Measurements from ENCODE around the gene PIGC.
A peak's percentile ranks its signal among the peaks of the same experiment; 100 is the strongest.

PIGC gene

GRCh38 chr1:172431721-172432192, 12.1 kb downstream of the PIGC start:
- no peak for DNase-seq (ENCODE audit: insufficient read length, low spot score)
- no peak for FAIRE-seq
- TF ChIP-seq, protein P1, sequence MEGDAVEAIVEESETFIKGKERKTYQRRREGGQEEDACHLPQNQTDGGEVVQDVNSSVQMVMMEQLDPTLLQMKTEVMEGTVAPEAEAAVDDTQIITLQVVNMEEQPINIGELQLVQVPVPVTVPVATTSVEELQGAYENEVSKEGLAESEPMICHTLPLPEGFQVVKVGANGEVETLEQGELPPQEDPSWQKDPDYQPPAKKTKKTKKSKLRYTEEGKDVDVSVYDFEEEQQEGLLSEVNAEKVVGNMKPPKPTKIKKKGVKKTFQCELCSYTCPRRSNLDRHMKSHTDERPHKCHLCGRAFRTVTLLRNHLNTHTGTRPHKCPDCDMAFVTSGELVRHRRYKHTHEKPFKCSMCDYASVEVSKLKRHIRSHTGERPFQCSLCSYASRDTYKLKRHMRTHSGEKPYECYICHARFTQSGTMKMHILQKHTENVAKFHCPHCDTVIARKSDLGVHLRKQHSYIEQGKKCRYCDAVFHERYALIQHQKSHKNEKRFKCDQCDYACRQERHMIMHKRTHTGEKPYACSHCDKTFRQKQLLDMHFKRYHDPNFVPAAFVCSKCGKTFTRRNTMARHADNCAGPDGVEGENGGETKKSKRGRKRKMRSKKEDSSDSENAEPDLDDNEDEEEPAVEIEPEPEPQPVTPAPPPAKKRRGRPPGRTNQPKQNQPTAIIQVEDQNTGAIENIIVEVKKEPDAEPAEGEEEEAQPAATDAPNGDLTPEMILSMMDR (IDR thresholded peaks at IDR 0.05; ENCODE audit: insufficient read depth, missing control alignments), result no peak

DNA sequence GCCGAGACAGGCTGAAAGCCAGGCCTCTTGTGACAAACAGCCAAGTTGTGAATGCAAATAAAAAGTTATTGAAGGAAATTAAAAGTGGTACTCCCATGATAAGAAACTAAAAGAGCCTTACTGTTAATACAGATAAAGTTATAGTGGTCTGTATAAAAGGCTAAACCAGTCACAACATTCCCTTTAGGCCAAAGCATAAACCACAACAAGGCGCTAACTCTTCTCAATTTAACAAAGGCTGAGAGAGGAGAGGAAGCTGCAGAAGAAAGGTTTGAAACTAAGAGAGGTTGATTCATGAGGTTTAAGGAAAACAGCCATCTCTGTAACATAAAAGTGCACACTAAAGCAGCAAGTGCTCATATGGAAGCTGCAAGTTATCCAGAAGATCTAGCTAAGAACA, 12.7 kb downstream of the PIGC start:
- no peak for FAIRE-seq
- TF ChIP-seq, protein P1 (IDR thresholded peaks at IDR 0.05; ENCODE audit: insufficient read depth, missing control alignments), result no peak
- no peak for DNase-seq (ENCODE audit: insufficient read length, low spot score)

GRCh38 chr1:172430128-172430454, 13.8 kb downstream of the PIGC start:
- FAIRE-seq, result no peak
- TF ChIP-seq, protein P1 (IDR thresholded peaks at IDR 0.05; ENCODE audit: insufficient read depth, missing control alignments), result no peak

GRCh38 chr1:172429331-172430127, 14.3 kb downstream of the PIGC start:
- TF ChIP-seq, protein P1 (IDR thresholded peaks at IDR 0.05; ENCODE audit: insufficient read depth, missing control alignments), result peak; percentile 55
- FAIRE-seq, result no peak
- no peak for DNase-seq (ENCODE audit: insufficient read length, low spot score)

More at GRCh38 chr1:172430128-172430454, 13.8 kb downstream of the PIGC start:
- no peak for DNase-seq (ENCODE audit: insufficient read length, low spot score)

DNA sequence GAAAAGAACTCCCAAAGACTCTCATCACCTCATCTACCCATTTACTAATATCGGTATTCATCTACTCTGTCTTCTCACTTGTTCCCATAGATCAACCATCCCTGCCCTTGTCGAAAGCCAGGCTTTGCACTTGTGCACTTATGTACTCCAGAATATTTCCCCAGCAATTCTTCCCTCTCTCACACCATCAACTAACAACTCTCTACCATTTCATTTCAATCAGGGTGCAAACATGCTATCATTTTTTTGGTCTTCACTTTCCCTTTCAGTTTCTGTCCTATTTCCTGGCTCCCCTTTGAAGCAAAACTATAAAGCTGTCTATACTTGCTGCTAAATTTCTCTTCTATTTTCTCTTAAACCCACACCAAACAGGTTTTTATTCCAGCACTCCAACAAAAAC, 16.7 kb downstream of the PIGC start:
- FAIRE-seq (no peak), DNase-seq (ENCODE audit: insufficient read length, low spot score) (no peak)
- TF ChIP-seq, protein P1 (IDR thresholded peaks at IDR 0.05; ENCODE audit: insufficient read depth, missing control alignments), result no peak

DNA sequence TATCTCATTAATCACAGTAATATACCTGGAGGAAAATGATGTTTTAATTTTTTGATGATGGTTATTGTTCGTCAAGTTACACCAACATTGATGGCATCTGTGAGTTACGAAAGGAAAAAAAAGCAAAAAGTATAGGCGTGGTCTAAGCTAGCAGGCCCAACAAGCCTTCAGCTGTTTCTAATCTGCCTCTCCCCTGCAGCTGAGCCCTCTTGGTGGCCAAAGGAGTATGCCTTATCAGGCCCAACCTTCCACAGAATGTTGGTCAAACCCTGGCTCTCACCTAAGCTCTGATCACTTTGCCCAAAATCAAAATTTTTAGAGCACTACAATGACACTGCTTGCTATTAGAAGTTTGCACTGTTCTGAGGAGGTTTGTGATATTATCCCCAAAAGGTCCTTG, 18.5 kb downstream of the PIGC start:
- TF ChIP-seq, protein P1 (IDR thresholded peaks at IDR 0.05; ENCODE audit: insufficient read depth, missing control alignments), result no peak
- FAIRE-seq, result no peak
- DNase-seq (ENCODE audit: insufficient read length, low spot score), result no peak

DNA sequence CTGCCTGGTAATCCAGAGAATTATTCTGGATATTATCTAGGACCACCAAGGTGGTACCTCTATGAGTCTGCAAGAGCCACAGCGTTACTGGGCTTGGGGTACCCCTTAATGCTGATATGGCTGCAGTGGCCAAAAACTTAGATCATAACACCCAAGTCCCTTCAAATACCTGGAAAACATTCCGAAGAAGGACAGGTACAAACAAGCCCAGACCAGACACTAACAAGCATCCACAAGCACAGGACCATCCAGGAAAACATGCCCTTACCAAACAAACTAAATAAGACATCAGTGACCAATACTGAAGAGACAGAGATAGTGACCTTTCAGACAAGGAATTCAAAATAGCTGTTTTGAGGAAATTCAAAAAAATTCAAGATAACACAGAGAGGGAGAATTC, 20.5 kb downstream of the PIGC start:
- TF ChIP-seq, protein P1 (IDR thresholded peaks at IDR 0.05; ENCODE audit: insufficient read depth, missing control alignments), result no peak
- DNase-seq (ENCODE audit: insufficient read length, low spot score) (no peak), FAIRE-seq (no peak)

All from D721Med (cell line).